Brain pericyte (primary cell): Measurements from ENCODE around the gene CACNA1H.

ENCODE experiments used
- DNase-seq: peaks from one replicate; pipeline ENCODE4 v3.0.0-alpha.2; 2012; ENCODE audit warnings: low read depth, low spot score

The CACNA1H gene

GRCh38 chr16:1211451-1212268, 58.8 kb downstream of the CACNA1H start:
- no peak for DNase-seq

- DNase-seq: no peak
Observed at GRCh38 chr16:1212616-1213194, 59.8 kb downstream of the CACNA1H start.

- DNase-seq: no peak
Observed at GRCh38 chr16:1213231-1213630, 60.3 kb downstream of the CACNA1H start.

- no peak for DNase-seq
Observed at GRCh38 chr16:1213796-1214372, 61.0 kb downstream of the CACNA1H start.

- DNase-seq: no peak
Observed at GRCh38 chr16:1214719-1215118, 61.8 kb downstream of the CACNA1H start.

GRCh38 chr16:1215574-1216295, 62.8 kb downstream of the CACNA1H start:
- DNase-seq: no peak

- no peak for DNase-seq
Observed at GRCh38 chr16:1216296-1216619, 63.4 kb downstream of the CACNA1H start.

GRCh38 chr16:1216681-1217400, 63.9 kb downstream of the CACNA1H start:
- no peak for DNase-seq

GRCh38 chr16:1217526-1217925, 64.6 kb downstream of the CACNA1H start:
- no peak for DNase-seq

- DNase-seq: no peak
Observed at GRCh38 chr16:1218061-1218929, 65.4 kb downstream of the CACNA1H start.

GRCh38 chr16:1218930-1219611, 66.2 kb downstream of the CACNA1H start:
- DNase-seq: no peak

- DNase-seq: no peak
Observed at GRCh38 chr16:1220098-1220728, 67.3 kb downstream of the CACNA1H start.

- no peak for DNase-seq
Observed at GRCh38 chr16:1220841-1221627, 68.1 kb downstream of the CACNA1H start.

GRCh38 chr16:1221628-1222552, 69.0 kb downstream of the CACNA1H start:
- DNase-seq: no peak

GRCh38 chr16:1222553-1223354, 69.8 kb downstream of the CACNA1H start:
- DNase-seq: no peak

- no peak for DNase-seq
Observed at GRCh38 chr16:1223355-1224214, 70.7 kb downstream of the CACNA1H start.
